Activated T-helper 2 cell treated with anti-CD3 and anti-CD28 coated beads, Interferon-gamma antibody, Interleukin-2, Interleukin-4, amounts not matched to agents 10 μg/mL and 5 μg/mL and 100 μg/mL, durations not matched to agents 14 hours and 24 hours and 36 hours (primary cell): ENCODE data around the gene ZNF814. TPM values are rescaled to one million over a fixed set of nuclear protein-coding genes. Genes with fewer than 3 reads are reported as not detected.
A peak's percentile ranks its signal among the peaks of the same experiment; 100 is the strongest.
"Not testable (repeated sequence)": the region's sequence is repeated elsewhere in the genome, so short reads cannot be mapped to it uniquely, and the experiment has no call there.

ENCODE experiments used
- DNase-seq: peaks from one replicate; pipeline ENCODE4 v3.0.0; 2021; ENCODE audit warnings: low spot score
- H3K27ac Mint-ChIP-seq: one replicate; pipeline ENCODE4 v1.8.0; 2021; ENCODE audit warnings: mixed read lengths
- H3K27me3 Mint-ChIP-seq: one replicate; pipeline ENCODE4 v1.8.0; 2021; ENCODE audit warnings: low read depth, mixed read lengths
- H3K36me3 Mint-ChIP-seq: one replicate; pipeline ENCODE4 v1.8.0; 2021; ENCODE audit warnings: low read depth, mixed read lengths
- H3K4me1 Mint-ChIP-seq: one replicate; pipeline ENCODE4 v1.8.0; 2021; ENCODE audit warnings: low read depth, mixed read lengths
- H3K4me3 Mint-ChIP-seq: one replicate; pipeline ENCODE4 v1.8.0; 2021; ENCODE audit warnings: low read depth, mild to moderate bottlenecking, moderate library complexity, mixed read lengths
- H3K9me3 Mint-ChIP-seq: one replicate; pipeline ENCODE4 v1.8.0; 2021; ENCODE audit warnings: mixed read lengths
- intact Hi-C: fragments of 100-400 bp; cut with micrococcal nuclease; formaldehyde crosslinking; loops from one replicate; pipeline ENCODE4 v1.15.1; 2023
- total RNA-seq: library from RNA; stranded (reverse); gene quantifications from 2 replicates; pipeline ENCODE4 v1.2.3, GENCODE V29; 2022

The ZNF814 gene
- total RNA-seq, 1 donor from 2014 or later, result 12.3 TPM

GRCh38 chr19:57887195-57887941, 1.5 kb downstream of the ZNF814 start:
- Mint-ChIP-seq H3K9me3 (peaks cover 66% of the 10 kb centered on the region), H3K27ac (no peak overlapping the region), H3K4me3 (peak overlapping the region; percentile 87), H3K4me1 (peaks cover 4% of the 10 kb centered on the region), H3K27me3 (no peaks in the 10 kb centered on the region), H3K36me3 (peaks cover 73% of the 10 kb centered on the region)
- intact Hi-C loops, result no loop called here
- DNase-seq, result no peak

GRCh38 chr19:57886046-57886445, 2.8 kb downstream of the ZNF814 start:
- intact Hi-C loops, result no loop called here
- H3K36me3 Mint-ChIP-seq, result peaks cover 73% of the 10 kb centered on the region
- peaks cover 58% of the 10 kb centered on the region for H3K9me3 Mint-ChIP-seq
- H3K27ac Mint-ChIP-seq, result no peak overlapping the region
- DNase-seq, result no peak
- no peaks in the 10 kb centered on the region for H3K27me3 Mint-ChIP-seq
- H3K4me3 Mint-ChIP-seq, result no peak overlapping the region
- peaks cover 4% of the 10 kb centered on the region for H3K4me1 Mint-ChIP-seq

GRCh38 chr19:57873883-57874799, 14.7 kb downstream of the ZNF814 start:
- peaks cover 74% of the 10 kb centered on the region for H3K9me3 Mint-ChIP-seq
- DNase-seq, H3K27me3 Mint-ChIP-seq, H3K27ac Mint-ChIP-seq, H3K4me3 Mint-ChIP-seq, intact Hi-C loops, H3K4me1 Mint-ChIP-seq: not testable (repeated sequence)
- H3K36me3 Mint-ChIP-seq, result peaks cover 78% of the 10 kb centered on the region

GRCh38 chr19:57872450-57872849, 16.4 kb downstream of the ZNF814 start:
- Mint-ChIP-seq H3K4me3 (no peak overlapping the region), H3K27ac (no peak overlapping the region), H3K9me3 (peaks cover 72% of the 10 kb centered on the region), H3K27me3 (no peaks in the 10 kb centered on the region), H3K36me3 (peaks cover 79% of the 10 kb centered on the region), H3K4me1 (no peaks in the 10 kb centered on the region)
- DNase-seq, result no peak
- intact Hi-C loops, result no loop called here

- Mint-ChIP-seq H3K36me3 (peaks cover 81% of the 10 kb centered on the region), H3K4me1 (no peaks in the 10 kb centered on the region), H3K27me3 (no peaks in the 10 kb centered on the region), H3K4me3 (no peak overlapping the region), H3K9me3 (peaks cover 70% of the 10 kb centered on the region), H3K27ac (no peak overlapping the region)
- intact Hi-C loops, result no loop called here
- no peak for DNase-seq
Observed at GRCh38 chr19:57870225-57870624, 18.6 kb downstream of the ZNF814 start.

GRCh38 chr19:57869655-57870054, 19.2 kb downstream of the ZNF814 start:
- H3K4me1 Mint-ChIP-seq, H3K4me3 Mint-ChIP-seq, DNase-seq, intact Hi-C loops, H3K27me3 Mint-ChIP-seq, H3K27ac Mint-ChIP-seq: not testable (repeated sequence)
- peaks cover 81% of the 10 kb centered on the region for H3K36me3 Mint-ChIP-seq
- H3K9me3 Mint-ChIP-seq, result peaks cover 73% of the 10 kb centered on the region

GRCh38 chr19:57867868-57868492, 20.9 kb downstream of the ZNF814 start:
- intact Hi-C loops, result no loop called here
- Mint-ChIP-seq H3K4me3 (no peak overlapping the region), H3K27me3 (no peaks in the 10 kb centered on the region), H3K36me3 (peaks cover 81% of the 10 kb centered on the region), H3K4me1 (no peaks in the 10 kb centered on the region), H3K9me3 (peaks cover 65% of the 10 kb centered on the region), H3K27ac (no peak overlapping the region)
- no peak for DNase-seq

GRCh38 chr19:57862351-57862750, 26.5 kb downstream of the ZNF814 start:
- H3K4me1 Mint-ChIP-seq, H3K4me3 Mint-ChIP-seq, H3K27me3 Mint-ChIP-seq, H3K27ac Mint-ChIP-seq, intact Hi-C loops, DNase-seq: not testable (repeated sequence)
- peaks cover 67% of the 10 kb centered on the region for H3K9me3 Mint-ChIP-seq
- peaks cover 96% of the 10 kb centered on the region for H3K36me3 Mint-ChIP-seq

- Mint-ChIP-seq H3K9me3 (peaks cover 42% of the 10 kb centered on the region), H3K36me3 (peaks cover 90% of the 10 kb centered on the region), H3K4me1 (peaks cover 16% of the 10 kb centered on the region)
- H3K27me3 Mint-ChIP-seq, DNase-seq, H3K27ac Mint-ChIP-seq, H3K4me3 Mint-ChIP-seq: not testable (repeated sequence)
- intact Hi-C loops, result loop anchor here (10.0 kb wide), 1 partner anchor 61 kb away; the partner anchor contains the start of gene ZNF417
Observed at GRCh38 chr19:57854117-57854516, 34.7 kb downstream of the ZNF814 start.

- peaks cover 76% of the 10 kb centered on the region for H3K36me3 Mint-ChIP-seq
- H3K27ac Mint-ChIP-seq, H3K27me3 Mint-ChIP-seq, DNase-seq, H3K4me3 Mint-ChIP-seq: not testable (repeated sequence)
- intact Hi-C loops, result loop anchor here (10.0 kb wide), 1 partner anchor 63 kb away; the partner anchor contains the start of gene ZNF417
- peaks cover 30% of the 10 kb centered on the region for H3K9me3 Mint-ChIP-seq
- H3K4me1 Mint-ChIP-seq, result peaks cover 16% of the 10 kb centered on the region
Observed at GRCh38 chr19:57851812-57852603, 36.8 kb downstream of the ZNF814 start.

- peaks cover 19% of the 10 kb centered on the region for H3K9me3 Mint-ChIP-seq
- H3K27me3 Mint-ChIP-seq, result no peaks in the 10 kb centered on the region
- H3K4me1 Mint-ChIP-seq, result peaks cover 19% of the 10 kb centered on the region
- peak overlapping the region; percentile 92 for H3K4me3 Mint-ChIP-seq
- intact Hi-C loops, result loop anchor here (10.0 kb wide), 1 partner anchor 64 kb away; the partner anchor contains the start of gene ZNF417
- DNase-seq, result no peak
- peak overlapping the region; percentile 91 for H3K27ac Mint-ChIP-seq
- peaks cover 69% of the 10 kb centered on the region for H3K36me3 Mint-ChIP-seq
Observed at GRCh38 chr19:57850553-57851017, 38.3 kb downstream of the ZNF814 start.
